GM18867 (cell line): ENCODE data around the gene RPUSD4.

Source experiments
- ATAC-seq: cut with Tn5 transposase; IDR thresholded peaks from one replicate; pipeline ENCODE4 v1.9.1; 2021; ENCODE audit warnings: mild to moderate bottlenecking, moderate library complexity; ENCODE audit not compliant: unreplicated experiment

RPUSD4 gene

GRCh38 chr11:126159719-126160344 lies 51.6 kb downstream of the RPUSD4 start:
- no peak for ATAC-seq

GRCh38 chr11:126158054-126158791 lies 53.2 kb downstream of the RPUSD4 start:
- no peak for ATAC-seq

- no peak for ATAC-seq
These were observed 54.0 kb downstream of the RPUSD4 start for GRCh38 chr11:126157326-126158030.

DNA sequence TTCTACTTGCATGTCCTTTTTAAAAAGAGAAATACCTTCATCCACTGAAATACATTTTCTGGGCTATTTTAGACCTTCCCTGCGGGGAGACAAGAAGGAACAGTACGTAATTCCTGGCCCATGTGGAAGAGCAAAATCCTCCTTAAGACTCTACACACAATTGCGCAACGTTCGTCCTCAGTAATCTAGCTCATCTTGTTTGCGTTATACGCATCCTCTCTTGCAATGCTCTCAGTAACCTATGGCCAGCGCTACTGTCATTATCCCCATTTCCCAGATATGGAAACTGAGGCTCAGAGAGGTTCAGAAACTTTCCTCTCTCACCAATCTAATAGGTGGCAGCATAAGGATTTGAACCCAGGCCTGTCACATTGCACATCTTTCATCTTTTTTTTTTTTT lies 54.6 kb downstream of the RPUSD4 start:
- no peak for ATAC-seq

- no peak for ATAC-seq
These were observed 55.9 kb downstream of the RPUSD4 start for GRCh38 chr11:126155402-126156187.

DNA sequence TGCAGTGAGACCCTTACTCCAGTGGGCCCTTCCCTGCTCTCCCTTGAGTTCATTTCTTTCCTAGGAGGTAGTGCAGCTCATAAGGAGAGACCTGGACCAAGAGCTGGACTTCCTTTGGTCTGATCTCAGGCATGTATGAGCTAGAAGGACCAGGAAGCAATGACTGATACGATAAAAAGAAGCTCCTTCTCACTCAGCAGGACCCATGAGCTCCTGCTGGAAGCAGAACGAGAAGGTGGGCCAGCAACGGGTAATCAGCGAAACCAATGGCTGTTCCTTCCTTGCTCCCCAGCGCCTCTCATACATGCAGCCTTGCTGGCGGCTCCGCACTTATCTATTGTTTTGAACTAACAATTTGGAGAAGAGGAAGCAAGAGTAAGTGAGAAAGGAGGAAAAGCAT lies 56.8 kb downstream of the RPUSD4 start:
- no peak for ATAC-seq

- no peak for ATAC-seq
These were observed 57.5 kb downstream of the RPUSD4 start for GRCh38 chr11:126153972-126154371.

GRCh38 chr11:126153006-126153405 lies 58.4 kb downstream of the RPUSD4 start:
- no peak for ATAC-seq

GRCh38 chr11:126152586-126152985 lies 58.9 kb downstream of the RPUSD4 start:
- ATAC-seq = no peak

- ATAC-seq = no peak
These were observed 59.3 kb downstream of the RPUSD4 start for GRCh38 chr11:126152152-126152551.
